HepG2 (cell line): Measurements from ENCODE around the gene LNX2.

ENCODE experiments used
- HNRNPK ChIP-seq: fragments of 200-400 bp; formaldehyde crosslinking; IDR thresholded peaks from 2 replicates; pipeline ENCODE4 v1.6.1; 2018; ENCODE audit warnings: low read length, low read depth, moderate library complexity, mild to moderate bottlenecking; ENCODE audit not compliant: poor library complexity, severe bottlenecking
- TF ChIP-seq, protein P1 (sequence below): sonication (generic); formaldehyde crosslinking; IDR thresholded peaks from 2 replicates; pipeline ENCODE4 v1.4.0; 2020; ENCODE audit warnings: missing genetic modification reagents
- TF ChIP-seq, protein P2 (sequence below): sonication (generic); formaldehyde crosslinking; IDR thresholded peaks from 2 replicates; pipeline ENCODE4 v1.8.1; 2022; ENCODE audit warnings: low read depth, mild to moderate bottlenecking, missing genetic modification reagents
- TF ChIP-seq, protein P3 (sequence below): sonication (generic); formaldehyde crosslinking; IDR thresholded peaks from 2 replicates; pipeline ENCODE4 v1.4.0; 2020; ENCODE audit warnings: missing genetic modification reagents

DNA sequence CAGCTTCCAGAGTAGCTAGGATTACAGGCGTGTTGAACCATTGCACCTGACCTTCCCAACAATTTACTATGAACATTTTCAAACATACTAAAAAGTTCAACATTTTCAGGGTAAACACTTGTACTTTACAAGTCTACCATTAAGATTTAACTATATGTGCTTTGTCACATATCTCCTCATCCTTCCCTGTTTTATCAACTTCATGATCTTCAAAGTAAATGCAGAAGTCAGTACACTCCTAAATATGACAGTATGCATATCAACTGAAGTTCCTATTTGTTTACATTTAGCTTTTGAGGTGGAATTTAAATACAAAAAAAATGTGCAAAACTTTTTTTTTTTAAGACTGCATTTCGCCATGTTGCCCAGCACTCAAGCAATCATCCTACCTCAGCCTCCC lies 18.5 kb downstream of the LNX2 start:
- no peak for TF ChIP-seq HNRNPK
- TF ChIP-seq, protein P1, sequence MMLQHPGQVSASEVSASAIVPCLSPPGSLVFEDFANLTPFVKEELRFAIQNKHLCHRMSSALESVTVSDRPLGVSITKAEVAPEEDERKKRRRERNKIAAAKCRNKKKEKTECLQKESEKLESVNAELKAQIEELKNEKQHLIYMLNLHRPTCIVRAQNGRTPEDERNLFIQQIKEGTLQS = no peak
- TF ChIP-seq, protein P2, sequence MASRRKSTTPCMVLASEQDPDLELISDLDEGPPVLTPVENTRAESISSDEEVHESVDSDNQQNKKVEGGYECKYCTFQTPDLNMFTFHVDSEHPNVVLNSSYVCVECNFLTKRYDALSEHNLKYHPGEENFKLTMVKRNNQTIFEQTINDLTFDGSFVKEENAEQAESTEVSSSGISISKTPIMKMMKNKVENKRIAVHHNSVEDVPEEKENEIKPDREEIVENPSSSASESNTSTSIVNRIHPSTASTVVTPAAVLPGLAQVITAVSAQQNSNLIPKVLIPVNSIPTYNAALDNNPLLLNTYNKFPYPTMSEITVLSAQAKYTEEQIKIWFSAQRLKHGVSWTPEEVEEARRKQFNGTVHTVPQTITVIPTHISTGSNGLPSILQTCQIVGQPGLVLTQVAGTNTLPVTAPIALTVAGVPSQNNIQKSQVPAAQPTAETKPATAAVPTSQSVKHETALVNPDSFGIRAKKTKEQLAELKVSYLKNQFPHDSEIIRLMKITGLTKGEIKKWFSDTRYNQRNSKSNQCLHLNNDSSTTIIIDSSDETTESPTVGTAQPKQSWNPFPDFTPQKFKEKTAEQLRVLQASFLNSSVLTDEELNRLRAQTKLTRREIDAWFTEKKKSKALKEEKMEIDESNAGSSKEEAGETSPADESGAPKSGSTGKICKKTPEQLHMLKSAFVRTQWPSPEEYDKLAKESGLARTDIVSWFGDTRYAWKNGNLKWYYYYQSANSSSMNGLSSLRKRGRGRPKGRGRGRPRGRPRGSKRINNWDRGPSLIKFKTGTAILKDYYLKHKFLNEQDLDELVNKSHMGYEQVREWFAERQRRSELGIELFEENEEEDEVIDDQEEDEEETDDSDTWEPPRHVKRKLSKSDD (CRISPR knock-in tag) = no peak
- TF ChIP-seq, protein P3, sequence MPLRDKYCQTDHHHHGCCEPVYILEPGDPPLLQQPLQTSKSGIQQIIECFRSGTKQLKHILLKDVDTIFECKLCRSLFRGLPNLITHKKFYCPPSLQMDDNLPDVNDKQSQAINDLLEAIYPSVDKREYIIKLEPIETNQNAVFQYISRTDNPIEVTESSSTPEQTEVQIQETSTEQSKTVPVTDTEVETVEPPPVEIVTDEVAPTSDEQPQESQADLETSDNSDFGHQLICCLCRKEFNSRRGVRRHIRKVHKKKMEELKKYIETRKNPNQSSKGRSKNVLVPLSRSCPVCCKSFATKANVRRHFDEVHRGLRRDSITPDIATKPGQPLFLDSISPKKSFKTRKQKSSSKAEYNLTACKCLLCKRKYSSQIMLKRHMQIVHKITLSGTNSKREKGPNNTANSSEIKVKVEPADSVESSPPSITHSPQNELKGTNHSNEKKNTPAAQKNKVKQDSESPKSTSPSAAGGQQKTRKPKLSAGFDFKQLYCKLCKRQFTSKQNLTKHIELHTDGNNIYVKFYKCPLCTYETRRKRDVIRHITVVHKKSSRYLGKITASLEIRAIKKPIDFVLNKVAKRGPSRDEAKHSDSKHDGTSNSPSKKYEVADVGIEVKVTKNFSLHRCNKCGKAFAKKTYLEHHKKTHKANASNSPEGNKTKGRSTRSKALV (CRISPR knock-in tag) = no peak
